GM04503 (cell line): Measurements from ENCODE around the gene URB1.
"Not testable (repeated sequence)": the region's sequence is repeated elsewhere in the genome, so short reads cannot be mapped to it uniquely, and the experiment has no call there.

Experiments
- DNase-seq: peaks from one replicate; pipeline ENCODE4 v3.0.0-alpha.2; 2012; ENCODE audit warnings: low read depth

Gene URB1

DNA sequence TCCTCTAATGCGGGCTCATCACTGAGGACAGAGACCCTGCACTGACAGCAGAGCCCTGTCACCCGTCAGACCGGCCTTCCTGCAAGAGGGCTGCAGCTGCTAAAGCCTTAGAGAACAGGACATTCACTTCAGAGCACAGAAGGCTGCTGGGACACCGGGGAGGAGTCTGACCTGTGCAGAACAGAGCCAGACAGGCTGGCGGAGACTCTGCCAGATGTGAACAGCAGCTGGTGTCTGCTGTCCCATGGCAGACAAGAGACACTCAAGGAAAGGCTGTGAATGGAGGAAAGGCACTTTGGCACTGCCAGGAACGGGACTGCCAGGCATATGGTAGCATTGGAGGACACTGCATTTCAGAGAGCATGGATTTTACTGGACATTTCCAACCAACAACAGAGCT, 72.8 kb downstream of the URB1 start:
- DNase-seq = no peak

DNA sequence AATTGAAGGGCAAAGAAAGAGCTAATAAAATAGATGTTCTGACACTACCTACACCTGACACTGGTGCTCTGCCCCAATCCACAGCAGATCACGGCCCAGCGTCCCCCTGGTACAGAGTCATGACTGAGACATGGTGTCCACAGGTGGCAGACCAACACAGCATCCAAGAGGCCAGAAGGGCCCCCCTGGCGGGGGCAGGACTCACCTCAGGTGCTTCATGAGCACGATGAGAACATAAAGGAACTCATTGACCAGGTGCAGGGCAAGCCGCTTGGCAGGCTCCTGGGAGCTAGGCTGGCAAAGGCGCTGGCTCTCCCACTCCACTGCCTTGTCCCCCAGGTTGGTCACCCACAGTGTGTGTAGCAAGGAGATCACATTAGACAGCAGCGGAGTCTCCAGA, 73.8 kb downstream of the URB1 start:
- DNase-seq = no peak

DNA sequence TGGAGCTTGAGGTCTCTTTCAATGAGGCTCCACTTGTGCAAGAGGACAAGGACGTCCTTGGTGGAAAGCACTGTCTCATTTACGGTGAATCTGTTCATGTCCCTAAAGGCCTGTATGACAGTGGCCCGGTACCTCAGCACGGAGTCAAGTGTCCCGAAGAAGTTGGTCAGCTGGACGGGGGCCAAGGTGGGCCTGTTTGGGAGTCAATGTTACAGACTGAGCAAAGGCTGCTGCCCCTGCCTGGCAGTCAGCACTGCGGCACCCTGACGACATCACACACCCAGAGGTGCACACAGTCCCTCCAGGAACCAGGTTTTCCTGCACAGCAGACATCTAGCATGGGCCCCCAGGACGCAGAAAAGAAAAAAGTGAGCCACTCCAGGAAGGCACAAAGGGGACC, 75.1 kb downstream of the URB1 start:
- no peak for DNase-seq

DNA sequence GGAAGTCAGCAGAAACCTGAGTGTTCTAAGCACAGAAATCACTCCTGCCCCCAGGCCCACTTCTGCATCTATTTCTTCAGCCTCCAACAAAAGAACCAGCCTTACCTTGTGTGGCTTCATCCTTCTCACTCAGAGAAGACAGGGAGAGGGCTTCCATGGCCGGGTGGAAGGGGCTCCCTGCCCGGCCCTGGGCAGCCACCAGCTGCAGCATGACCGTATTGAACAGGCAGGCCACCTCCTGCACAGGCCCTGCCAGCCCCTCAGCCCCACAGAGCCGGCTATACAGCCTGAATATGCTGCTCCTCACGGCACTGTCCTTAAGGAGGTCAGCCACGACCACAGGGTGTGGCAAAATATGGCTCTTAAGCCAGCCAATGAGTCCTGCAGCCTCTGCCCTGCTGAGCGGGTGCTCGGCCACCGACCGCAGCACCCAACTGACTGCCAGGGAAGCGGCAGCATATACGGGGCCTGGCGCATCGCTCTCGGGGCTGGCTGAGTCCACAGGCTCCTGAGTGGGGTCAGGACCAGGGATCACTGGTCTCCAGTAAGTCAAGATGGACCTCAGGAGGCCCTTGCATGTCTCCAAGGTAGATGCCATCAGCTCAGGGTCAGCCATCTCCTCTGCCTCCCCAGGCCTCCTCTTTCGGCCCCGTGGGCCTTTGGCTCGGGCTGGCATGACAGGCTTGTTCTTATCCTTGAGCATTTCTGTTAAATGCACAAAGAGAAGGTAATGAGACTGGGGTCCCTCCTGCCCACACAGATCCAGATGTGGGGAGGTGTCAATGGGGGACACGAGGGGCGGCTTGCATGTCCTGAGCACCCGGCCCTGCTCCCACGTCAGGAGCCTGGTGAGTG, 76.2 kb downstream of the URB1 start:
- DNase-seq = no peak

DNA sequence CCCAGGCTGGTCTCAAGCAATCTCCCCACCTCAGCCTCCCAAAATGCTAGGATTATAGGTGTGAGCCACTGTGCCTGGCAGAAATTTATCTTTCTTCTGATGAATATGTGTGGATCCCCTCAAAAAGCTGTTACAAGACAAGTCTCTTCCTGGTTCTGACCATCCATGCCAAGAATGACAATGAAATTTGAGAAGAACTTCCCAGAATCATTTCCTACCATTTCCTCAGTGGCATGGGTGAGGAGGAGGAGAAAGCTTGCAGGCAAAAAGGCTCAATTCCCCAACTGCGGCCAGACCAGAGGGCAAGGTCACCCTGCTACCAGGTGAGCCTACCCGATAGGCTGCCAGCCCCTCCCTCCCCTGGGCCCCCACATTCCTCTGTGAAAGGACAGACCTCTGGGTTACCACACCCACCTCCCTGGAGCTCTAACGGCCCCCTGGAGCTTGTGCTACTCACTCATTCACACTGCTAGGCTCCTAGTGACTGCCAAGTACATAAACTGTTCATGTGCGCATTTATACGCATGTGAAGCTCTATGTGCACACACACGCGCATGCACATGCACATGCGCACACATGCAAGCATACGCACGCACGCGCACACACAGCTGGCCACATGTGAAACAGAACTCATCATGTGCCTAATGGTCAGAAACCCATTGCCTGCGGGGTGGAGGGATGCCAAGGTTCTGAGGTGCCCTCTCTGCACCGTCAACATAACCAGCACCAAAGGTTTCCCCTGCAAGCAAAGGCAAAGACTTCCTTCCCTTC, 77.1 kb downstream of the URB1 start:
- DNase-seq = no peak

DNA sequence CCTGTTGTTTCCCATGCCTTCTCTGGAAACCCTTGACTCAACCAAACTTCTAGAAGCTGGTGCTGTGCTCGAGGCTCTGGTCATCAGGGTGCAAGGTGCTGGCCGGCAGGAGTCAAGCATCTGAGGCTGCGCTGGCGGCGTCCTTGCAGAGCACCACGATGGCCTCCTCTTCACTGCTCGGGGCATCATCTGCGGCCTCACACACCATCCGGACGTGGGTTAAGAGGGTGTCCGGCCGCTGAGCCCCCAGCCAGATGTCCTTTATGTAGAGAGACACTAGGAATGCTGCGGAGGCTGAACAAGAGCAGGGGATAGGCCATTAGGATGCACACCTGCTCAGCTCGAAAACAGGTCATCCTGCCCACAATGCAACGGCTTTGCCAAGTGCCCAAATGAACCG, 78.0 kb downstream of the URB1 start:
- DNase-seq = no peak

DNA sequence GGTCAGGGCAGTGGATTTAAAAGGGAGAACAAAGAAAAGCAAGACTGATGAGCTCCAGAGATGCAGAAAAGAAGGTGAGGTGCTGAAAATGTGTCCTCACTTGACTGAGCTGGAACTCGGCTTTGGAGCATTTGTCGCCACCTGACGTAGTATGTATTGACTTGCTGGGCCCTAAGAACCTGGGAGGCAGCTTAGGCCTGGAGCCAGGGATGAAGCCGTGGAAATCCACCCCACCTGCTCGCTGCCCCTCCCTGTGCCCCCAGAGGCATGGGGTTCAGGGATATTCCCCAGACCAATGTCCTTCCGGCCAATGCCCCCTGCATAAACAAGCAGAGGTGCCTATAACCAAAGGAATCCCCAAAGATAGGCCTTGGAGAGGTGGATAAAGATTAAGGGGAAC, 79.8 kb downstream of the URB1 start:
- DNase-seq = no peak

DNA sequence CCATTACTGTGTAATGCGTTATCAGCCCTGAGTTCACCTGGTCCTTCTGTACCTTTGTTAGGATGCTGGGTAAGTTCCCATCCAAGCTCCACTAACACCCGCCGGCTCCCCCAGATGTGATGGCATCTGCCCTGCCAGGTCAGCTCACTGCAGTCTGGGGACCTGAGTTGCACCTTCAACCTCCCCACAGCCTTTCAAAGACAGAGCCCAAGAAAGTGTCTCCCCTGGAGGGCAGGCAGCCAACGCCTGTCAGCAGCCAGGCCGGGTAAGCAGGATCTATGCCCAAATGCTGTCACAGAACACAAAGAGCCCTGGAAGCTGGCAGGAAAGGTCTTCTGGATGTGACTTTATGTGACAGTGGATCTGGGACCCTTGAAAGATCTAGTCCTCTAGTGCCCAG, 80.5 kb downstream of the URB1 start:
- DNase-seq = no peak

DNA sequence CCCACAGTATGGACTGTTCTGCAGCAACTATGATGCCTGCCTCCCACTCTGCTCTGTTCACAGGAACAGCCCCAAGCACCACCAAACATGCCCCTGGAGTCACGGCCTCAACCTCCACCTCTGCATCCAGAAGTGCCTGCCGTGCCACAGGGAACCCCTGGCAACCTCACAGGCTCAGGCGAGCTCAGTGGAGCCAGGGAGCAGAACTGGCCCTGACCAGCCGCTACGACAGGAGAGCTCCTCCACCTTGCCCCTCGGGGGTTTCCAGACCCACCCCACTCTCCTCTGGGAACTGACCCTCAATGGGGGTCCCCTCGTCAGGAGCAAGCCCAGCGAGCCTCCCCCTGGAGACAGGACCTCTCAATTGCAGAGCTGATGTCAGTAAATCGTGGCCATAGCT, 81.2 kb downstream of the URB1 start:
- no peak for DNase-seq

DNA sequence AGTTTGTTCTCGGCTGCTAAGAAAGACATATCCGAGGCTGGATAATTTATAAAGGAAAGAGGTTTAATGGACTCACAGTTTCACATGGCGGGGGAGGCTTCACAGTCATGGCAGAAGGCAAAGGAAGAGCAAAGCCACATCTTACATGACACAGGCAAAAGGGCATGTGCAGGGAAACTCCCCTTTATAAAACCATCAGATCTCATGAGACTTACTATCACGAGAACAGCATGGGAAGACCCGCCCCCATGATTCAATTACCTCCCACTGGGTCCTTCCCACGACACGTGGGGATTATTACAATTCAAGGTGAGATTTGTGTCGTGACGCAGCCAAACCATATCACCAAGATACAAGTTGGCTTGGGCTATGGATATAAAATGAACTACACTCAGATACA, 81.8 kb downstream of the URB1 start:
- not testable (repeated sequence) for DNase-seq

DNA sequence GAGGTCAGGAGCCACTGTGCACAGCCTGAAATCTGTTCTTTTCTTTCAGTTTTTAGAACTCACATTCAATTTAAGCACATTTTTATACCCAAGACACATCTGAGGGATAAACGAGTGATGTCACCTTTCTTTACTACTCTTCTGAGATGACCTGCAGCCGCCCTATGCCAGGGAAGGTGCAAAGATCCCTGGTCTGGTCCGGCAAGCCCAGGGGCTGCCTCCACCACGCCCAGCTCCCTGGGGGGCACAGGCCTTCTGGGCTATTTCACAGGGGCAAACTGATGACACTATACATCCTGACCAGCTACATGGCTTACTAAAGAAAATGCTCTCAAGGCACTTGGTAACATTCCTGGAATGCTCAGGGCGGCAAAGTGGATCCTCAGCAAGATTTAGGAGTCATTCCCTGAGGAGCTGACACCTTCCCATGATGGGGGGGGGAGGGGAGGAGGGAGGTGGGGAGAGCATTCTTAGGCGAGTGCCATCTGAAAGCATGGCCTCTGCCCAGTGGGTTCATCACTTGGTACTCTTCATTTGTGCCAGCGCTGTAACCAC, 82.8 kb downstream of the URB1 start:
- no peak for DNase-seq

DNA sequence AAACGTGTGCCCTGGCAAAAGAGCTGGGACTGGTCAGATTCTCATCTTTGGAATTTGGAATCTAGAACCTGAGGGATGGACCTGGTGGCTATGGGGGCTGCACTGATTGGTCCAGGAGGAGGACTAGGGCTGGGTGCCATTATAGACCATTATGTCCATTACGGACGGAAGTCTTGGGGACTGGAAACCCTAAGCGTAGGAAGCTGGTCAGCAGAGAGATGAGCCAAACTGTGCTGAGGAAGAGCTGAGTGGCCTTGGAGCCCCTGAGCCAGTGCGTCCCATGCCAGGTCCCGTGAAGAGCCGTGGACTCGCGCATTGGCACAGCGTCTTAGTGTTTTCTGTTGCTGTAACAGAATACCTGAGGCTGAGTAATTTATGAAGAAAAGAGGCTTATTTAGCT, 84.1 kb downstream of the URB1 start:
- DNase-seq = no peak

DNA sequence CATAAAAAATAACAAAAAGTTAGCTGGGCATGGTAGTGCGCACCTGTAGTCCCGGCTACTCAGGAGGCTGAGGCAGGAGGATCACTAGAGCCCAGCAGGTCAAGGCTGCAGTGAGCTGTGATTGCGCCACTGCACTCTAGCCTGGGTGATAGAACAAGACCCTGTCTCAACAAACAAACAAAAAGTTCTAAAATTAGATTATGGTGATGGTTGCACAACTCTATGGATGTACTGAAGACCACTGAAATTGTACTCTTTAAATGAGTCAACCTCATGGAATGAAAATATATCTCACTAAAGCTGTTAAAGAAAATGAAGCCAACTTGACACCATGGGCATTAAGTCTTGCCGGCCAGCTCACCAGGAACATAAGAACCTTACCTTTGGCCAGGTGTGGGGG, 85.1 kb downstream of the URB1 start:
- DNase-seq = no peak

DNA sequence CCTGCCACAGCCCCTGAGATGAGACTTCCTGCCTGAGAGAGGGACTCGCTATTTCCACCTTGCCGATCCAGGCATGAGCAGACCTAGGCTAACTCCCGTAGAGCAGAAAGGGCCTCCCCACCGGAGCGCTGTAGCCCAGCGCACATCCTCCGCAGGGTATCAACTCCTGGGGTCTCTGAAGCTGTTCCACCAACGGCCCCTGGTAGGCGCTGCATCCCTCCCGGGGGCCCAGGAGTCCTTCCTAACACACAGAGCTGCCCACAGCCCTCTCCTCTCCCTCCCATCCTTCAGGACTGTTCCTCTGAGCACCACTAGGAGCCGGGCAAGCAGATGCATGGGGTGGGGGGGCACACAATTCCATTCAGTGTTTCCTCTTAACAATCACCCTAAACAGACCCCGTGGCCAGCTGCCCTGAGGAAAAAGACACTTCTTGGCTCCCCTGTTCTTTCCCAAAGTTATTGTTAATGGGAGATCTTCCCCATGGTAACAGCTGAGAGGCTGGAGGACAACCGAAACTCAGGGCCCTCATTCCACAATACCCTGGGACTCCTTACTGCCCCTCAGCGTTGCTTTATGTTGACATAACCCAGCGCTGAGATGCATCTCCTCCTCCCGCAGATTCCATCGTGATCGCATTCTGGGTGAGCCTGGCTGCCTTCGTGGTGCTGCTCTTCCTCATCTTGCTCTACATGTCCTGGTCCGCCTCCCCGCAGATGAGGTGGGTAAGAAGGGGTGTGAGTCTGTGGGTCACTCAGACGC, 86.6 kb downstream of the URB1 start:
- DNase-seq = no peak

DNA sequence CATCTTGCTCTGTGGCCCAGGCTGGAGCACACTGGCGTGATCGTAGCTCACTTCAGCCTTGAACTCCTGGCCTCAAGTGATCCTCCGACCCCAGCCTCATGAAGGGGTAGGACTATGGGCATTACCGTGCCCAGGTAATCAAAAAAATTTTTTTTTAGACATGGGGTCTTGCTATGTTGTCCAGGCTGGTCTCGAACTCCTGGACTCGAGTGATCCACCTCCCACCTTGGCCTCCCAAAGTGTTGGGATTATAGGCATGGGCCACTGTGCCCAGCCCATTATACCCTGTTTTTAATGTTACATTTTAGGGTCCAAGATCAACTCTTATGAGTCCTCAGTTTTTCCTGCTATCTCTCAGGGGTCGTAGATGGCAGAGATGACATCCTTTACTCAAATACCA, 87.8 kb downstream of the URB1 start:
- no peak for DNase-seq

DNA sequence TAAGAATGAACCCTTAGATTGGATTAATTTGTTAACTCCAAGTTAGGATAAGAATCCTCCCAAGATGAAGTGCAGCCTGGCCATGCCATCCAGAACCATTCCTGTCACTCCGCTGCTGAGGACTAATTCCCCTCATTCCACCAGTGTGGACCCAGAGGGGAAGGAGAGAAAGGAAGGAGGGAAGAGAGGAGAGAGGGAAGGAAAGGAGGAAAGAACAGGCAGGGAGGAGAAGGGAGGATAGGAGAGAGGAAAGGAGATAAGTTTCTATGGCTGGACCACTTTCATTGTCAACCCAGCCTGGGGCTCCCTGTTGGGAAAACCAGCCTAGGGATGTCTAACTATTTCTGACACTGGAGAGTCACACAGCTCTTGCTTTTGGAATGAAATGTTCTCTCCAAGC, 89.4 kb downstream of the URB1 start:
- no peak for DNase-seq

DNA sequence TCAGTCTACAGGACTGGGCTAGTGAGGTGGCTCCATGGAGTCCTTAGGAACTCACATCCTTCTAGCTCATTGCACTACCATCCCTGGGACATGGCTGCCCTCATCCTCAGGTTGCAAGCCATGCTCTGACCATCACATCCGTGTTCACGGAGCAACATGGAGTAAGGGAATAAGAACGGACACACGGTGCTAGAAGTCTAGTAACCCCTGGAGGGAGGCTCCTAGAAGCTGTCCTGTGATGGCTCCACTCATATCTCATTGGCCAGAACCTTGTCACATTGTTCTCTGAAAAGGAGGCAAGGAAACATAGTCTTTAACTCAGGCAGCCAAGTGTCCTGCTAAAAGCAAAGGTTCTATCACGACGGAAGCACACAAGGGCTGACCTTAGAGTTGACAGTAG, 90.3 kb downstream of the URB1 start:
- no peak for DNase-seq

DNA sequence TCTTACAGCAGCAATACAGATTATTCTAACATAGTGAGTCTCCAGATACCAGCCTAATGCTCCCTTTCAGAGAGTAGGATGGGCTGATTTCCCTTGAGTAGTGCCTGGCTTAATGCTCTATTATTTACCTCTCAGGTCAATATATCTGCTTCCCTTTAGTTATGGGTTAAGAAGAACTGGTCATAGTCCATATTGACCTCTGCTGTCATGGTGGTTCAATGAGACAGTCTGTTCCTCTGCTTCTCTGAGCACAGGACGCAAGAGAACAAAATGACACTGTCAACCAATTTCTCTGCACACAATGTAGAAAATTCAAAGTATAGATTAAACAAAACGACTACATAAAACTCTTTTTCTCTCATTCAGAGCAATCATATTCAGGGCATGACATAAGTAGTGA, 91.2 kb downstream of the URB1 start:
- DNase-seq = no peak

DNA sequence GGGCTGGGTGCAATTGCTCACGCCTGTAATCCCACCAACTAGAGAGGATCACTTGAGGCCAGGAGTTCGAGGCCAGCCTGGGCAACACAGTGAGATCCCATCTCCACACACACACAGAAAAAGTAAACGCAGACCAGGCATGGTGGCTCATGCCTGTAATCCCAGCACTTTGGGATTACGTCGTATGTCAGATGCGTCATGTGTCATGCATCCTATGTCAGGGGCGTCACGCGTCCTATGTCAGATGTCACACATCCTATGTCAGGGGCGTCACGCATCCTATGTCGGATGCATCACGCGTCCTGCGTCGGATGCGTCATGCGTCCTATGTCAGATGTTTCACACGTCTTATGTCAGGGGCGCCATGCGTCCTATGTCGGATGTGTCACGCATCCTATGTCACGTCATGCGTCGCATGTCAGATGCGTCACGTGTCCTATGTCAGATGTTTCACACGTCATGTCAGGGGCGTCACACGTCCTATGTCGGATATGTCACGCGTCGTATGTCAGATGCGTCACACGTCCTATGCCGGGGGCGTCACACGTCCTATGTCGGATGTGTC, 92.6 kb downstream of the URB1 start:
- DNase-seq = no peak

DNA sequence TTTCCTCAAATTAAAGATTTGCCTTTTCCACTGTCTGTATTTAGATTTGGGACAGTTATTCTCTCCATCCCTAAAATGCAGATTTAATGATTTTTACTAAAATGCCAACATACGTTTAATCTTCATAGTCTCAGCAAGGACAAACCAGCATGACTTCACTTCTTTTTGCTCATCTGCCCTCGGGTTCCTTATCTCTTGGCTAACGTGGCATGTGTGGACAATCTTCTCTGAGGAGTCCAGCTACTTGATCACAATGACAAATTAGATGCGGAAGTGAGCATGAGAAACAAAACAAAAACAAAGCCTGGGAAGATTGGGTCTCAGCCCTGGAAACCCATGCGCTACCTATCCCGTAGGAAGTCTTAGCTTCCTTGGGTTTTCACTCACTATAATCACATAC, 93.1 kb downstream of the URB1 start:
- no peak for DNase-seq

DNA sequence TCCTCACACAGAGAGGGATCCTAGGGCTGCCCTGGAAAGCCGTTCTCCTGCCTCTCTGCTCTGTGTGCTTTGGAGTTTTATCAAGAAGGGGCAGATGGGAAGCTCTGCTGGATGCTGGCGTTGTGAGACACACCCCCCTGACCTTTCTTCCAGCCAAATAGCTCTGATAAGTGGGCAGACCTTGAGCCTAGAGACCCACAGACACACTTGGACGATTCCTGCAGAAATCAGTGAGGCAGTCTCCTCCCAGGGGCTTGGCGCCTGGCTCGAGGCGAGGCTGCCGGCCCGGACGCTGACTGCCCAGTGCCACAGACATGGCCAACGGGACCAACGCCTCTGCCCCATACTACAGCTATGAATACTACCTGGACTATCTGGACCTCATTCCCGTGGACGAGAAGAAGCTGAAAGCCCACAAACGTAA, 94.1 kb downstream of the URB1 start, which contains the start of gene MRAP:
Gene MRAP, plus strand, starts transcription at position 198 of the 424 bp plus-strand sequence. Its CDS starts 117 bp downstream, at position 315.
- DNase-seq = no peak

DNA sequence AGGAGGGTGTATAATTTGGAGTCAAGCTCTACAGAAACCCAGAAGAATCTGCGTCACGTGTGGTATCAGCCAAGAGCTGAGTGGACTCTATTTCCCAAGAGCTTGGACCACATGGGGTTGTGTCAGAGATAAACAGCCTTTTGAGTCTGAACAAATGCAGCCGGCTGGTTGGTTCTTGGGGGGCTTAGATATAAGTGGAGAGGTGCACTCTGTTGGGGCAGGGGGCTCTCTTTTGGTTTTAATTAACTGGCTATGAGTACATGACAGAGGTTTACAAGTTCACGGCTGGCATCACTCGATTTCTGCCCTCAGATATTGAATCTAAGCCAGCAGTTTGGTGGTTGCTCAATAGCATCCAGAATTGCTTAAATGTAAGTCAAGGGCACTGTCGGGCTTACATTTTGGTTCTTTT, 94.7 kb downstream of the URB1 start:
- no peak for DNase-seq
